ENCODE data around the gene TEDDM1.
"Not testable (repeated sequence)": the region's sequence is repeated elsewhere in the genome, so short reads cannot be mapped to it uniquely, and the experiment has no call there.

TEDDM1 gene

GRCh38 chr1:182381962-182382819 is 18.3 kb downstream of the TEDDM1 start:
- peak in 1 of 51 donors; percentile 18 for DNase-seq

DNA sequence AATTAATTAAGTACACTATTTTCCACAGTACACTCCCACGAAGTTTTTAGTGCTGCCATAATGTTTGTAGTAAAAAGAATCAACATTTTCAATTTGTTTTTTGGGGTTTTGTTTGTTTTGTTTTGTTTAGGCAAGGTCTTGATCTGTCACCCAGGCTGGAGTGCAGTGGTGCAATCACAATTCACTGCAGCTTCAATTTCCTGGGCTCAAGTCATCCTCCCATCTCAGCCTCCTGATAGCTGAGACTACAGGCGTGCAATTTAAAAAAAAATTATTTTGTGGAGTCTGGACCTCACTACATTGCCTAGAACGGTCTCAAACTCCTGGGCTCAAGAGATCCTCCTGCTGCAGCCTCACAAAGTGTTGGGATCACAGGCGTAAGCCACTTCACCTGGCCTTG is 20.3 kb downstream of the TEDDM1 start:
- DNase-seq: no peak

GRCh38 chr1:182379781-182380180 is 20.7 kb downstream of the TEDDM1 start:
- not testable (repeated sequence) for DNase-seq

GRCh38 chr1:182376936-182377574 is 23.4 kb downstream of the TEDDM1 start:
- no peak for DNase-seq

DNA sequence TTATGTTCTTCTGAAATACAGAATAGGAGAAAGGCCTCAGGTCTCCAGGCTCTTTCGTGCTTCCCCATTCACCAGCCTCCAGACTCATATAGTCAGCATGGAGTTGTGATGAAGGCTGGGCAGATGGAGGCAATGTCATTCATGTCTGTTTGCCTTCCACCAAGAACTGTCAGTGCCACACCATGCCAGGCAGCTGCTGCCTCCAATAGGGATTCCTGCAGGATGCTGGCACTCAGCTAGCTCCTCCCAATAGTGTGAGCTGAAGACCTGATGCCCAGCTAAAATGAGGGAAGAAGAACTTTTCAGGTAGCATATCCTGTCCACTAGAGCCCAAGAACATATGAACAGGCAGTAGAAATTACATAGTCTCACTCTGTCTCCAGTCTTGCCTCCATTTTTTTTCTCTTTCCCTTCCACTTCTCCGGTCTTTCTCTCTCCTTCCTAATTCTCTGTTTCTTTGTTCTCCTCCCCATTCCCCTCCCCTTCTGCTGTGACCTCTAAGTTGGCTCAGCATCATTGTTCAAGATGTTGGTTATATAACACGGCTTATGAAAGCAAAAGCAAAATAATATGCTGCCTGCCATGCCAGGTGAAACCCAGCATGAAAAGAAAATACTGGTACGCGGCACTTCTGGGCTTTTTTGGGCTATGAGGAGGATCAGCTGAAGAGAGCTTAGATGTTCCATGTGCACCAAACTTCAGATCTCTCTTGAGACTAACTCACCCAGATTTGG is 26.2 kb downstream of the TEDDM1 start:
- peak in 2 of 51 donors; percentile 12 to 16 for DNase-seq

DNA sequence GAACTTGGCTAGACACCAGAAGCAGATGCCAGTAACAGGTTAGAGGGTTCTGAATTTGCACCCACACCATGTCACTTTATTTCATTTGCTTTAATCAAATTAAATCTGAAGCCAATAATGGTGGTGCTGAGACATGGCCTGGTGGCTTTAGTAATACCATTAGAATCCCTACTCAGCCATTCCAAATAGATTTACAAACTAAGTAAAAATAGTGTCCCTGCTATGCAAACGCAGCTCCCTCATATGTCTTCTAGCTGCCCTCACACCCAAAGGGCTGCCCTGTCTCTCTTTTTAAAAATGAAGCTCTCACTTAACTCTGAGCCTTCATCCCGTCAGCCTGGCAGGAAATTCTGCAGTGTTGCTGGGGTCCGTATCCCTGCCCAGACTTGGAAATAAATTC is 29.9 kb downstream of the TEDDM1 start:
- no peak for DNase-seq

DNA sequence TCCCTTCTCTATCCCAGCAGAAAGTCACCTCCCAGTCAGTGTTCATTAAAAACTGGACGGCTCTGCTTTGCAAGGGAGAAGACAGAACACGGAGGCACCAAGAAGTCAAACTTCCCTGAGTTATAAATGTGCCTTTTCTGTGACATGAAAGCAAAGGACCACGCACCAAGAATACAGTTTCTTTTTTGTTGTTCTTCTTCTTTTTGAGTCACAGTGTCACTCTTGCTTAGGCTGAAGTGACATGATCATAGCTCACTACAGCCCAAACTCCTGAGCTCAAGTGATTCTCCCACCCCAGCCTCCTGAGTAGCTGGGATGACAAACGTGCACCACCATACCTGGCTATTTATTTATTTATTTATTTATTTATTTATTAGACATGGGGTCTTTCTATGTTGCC is 31.6 kb downstream of the TEDDM1 start:
- DNase-seq: no peak

GRCh38 chr1:182368358-182368757 is 32.1 kb downstream of the TEDDM1 start:
- DNase-seq: no peak

- no peak for DNase-seq
Observed at GRCh38 chr1:182367926-182368325, 32.5 kb downstream of the TEDDM1 start.

- DNase-seq: no peak
Observed at GRCh38 chr1:182366596-182366995, 33.9 kb downstream of the TEDDM1 start.

DNA sequence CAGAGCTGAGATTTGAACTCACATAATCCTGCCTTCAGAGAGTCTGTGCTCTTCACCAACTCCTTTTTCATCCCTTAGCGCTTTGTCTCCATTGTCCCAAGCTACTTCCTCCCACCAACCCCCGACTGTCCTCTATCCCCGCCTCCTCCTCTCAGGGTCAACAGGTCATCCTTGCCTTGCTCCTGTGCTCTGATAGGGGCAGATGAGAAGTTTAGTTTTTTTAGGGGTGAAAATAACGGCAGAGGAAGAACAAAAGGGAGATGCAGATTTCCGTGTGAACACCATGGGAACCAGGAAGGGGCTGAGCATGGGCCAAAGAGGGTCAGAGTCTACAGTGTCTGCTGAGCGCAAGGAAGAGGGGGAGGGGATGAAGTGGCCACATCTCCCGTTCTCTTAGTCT is 40.8 kb downstream of the TEDDM1 start:
- no peak for DNase-seq

DNA sequence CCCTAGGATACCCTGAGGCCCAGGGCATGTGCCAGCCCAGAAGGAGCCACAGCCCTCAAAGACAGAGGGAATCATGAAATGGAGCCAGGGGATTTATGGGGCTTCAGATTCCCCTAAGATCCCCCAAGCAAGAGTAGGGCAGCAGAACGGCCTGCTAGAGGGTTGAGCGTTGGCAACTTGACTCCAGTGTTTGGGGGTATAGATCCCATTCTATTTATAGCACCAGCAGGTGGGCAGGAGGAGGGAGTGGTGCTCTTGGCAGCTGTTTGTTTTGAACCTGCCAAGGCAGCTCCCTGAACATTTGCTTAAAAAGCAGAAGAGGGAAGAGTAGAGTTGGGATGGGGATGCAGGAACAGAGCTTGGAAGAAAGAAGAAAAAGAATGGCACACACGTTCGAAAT is 42.6 kb downstream of the TEDDM1 start:
- no peak for DNase-seq

DNA sequence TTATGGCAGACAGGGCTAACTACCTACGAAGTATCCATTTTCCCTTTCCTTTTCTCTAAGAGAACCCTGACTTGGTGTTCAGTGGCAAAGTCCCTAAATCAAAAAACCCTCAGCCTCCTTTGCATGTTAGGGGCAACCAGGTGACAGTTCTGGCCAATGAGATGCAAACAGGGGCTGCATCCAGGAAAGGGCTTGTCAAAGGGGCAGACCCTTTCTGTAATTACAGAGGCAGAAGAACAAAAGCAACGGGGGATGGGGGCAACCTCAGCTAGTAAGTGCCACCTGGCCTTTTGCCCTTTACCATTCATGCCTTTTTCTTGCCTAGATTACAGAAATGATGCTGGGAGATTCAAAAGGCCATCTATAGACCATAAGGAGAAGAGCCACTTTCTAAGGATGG is 43.3 kb downstream of the TEDDM1 start:
- no peak for DNase-seq

DNA sequence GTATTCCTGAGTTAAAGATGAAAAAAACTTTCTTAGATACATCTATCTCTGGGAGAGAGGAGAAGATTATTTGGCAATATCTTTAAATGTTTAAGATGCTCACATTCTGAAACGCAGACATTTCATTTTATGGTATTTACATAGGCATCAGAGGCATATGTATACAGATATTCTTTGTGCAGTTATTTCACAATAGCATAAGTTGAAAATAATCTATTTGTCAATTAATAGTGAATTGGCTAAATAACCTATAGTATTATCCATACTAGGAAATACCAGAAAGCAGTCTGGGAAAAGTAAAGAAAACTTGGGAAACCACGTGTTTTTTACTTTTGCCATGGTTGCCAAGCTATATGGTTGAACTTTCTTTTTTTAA is 44.8 kb downstream of the TEDDM1 start:
- DNase-seq: no peak

DNA sequence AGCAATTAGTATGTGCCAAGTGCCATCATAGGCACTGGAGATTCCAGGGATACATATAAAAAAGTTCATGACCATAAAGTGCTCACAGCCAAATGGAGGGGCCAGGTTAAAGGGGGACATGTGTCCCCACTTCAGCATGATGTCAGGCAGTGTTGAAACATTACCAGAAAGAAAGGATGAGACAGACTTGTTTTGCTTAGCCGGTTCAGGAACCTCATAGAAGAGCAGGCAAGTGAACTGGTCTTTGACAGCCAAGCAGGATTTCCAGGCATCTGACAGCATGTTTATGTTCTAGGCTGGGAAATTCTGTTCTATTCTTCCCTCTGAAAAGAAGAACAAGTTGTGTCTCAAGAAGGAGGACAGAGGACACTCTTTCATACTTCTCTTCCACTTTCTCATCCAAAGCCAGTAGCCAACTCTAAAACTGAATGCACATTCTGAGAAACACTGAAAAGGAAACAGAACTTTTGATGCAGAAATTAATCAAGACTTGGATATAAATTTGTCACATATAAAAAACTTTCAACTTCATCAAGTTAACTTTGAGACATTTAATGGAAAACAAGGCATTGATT is 48.6 kb downstream of the TEDDM1 start:
- DNase-seq: peak in 6 of 51 donors; percentile 2 to 39 (median 10)

GRCh38 chr1:182350839-182351238 is 49.6 kb downstream of the TEDDM1 start:
- no peak for DNase-seq

DNA sequence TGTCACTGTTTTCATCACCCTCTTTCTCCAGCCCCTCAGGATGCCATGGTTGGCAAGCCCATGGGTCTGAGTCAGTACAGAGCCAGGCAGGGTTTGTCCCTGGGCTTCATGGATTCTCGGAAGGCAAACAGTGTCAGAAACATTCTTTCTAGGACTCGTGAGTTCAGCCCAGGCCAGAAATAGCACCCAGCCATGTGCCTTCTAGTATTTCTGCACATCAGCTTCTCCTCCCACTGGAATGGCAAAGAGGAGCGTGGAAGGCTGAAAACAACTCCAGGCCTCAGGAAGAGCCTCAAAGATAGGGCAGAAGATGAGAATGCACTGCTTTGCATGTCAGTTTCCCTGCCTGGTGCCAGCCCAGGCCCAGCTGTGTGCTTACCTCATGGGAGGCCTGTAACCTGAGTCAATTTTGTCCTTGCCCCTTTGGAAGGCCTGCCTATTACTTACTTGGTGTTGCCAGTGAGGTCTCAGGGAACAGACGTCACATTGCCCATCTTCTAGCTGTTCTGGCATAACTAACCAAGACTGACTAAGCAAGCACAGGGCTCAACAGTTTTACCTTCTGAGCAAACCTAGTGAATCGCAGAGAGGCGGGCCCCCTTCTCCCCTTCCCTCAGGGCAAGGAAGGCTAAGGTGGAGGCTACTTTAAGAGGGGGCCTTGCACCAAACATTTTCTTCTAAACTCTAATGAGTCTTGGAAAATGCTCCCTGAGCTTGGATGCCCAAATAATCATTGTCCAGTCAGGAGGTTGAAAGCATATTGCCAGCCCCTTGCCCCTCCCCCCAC is 51.3 kb downstream of the TEDDM1 start:
- peak in 5 of 51 donors; percentile 7 to 22 (median 8) for DNase-seq

Data from hypothalamus (tissue), 51 donors.